MM.1S (cell line): ENCODE data around the gene ZNHIT2.

Source experiments
- DNase-seq: peaks from one replicate; pipeline ENCODE4 v3.0.0-alpha.2; 2015
- H2AFZ ChIP-seq: fragments of 300-600 bp; sonication (generic); 2 replicates; pipeline ENCODE4 v1.6.0; 2016; ENCODE audit warnings: antibody characterized with exemption, low read length
- H3F3A ChIP-seq: fragments of 300-600 bp; sonication (generic); 2 replicates; pipeline ENCODE4 v1.6.1; 2016; ENCODE audit warnings: mild to moderate bottlenecking, antibody characterized with exemption, low read length, moderate library complexity, mixed read lengths; ENCODE audit not compliant: insufficient read depth
- H3K27ac ChIP-seq: fragments of 300-600 bp; sonication (generic); 2 replicates; pipeline ENCODE4 v1.5.1; 2016; ENCODE audit warnings: mild to moderate bottlenecking, low read length
- H3K27me3 ChIP-seq: fragments of 300-600 bp; sonication (generic); replicated peaks from 2 replicates; pipeline ENCODE4 v1.6.0; 2016; ENCODE audit warnings: low read length; ENCODE audit not compliant: insufficient read depth
- H3K36me3 ChIP-seq: fragments of 300-600 bp; sonication (generic); replicated peaks from 2 replicates; pipeline ENCODE4 v1.6.1; 2016; ENCODE audit warnings: mild to moderate bottlenecking, low read length, mixed read lengths; ENCODE audit not compliant: insufficient read depth
- H3K4me1 ChIP-seq: fragments of 300-600 bp; sonication (generic); 2 replicates; pipeline ENCODE4 v1.6.1; 2016; ENCODE audit warnings: low read length, mixed read lengths
- H3K4me2 ChIP-seq: fragments of 300-600 bp; sonication (generic); 2 replicates; pipeline ENCODE4 v1.6.0; 2016; ENCODE audit warnings: low read depth, low read length
- H3K4me3 ChIP-seq: fragments of 300-600 bp; sonication (generic); 2 replicates; pipeline ENCODE4 v1.5.1; 2016; ENCODE audit warnings: low read length, mixed read lengths
- H3K79me2 ChIP-seq: fragments of 300-600 bp; sonication (generic); 2 replicates; pipeline ENCODE4 v1.6.1; 2016; ENCODE audit warnings: mixed run types, low read length, mixed read lengths
- H3K9ac ChIP-seq: fragments of 300-600 bp; sonication (generic); 2 replicates; pipeline ENCODE4 v1.6.1; 2016; ENCODE audit warnings: low read length, mixed read lengths
- H3K9me2 ChIP-seq: fragments of 300-600 bp; sonication (generic); replicated peaks from 2 replicates; pipeline ENCODE4 v1.6.1; 2016; ENCODE audit warnings: mild to moderate bottlenecking, low read length, mixed read lengths; ENCODE audit not compliant: insufficient read depth
- H3K9me3 ChIP-seq: fragments of 300-600 bp; sonication (generic); replicated peaks from 2 replicates; pipeline ENCODE4 v1.6.1; 2016; ENCODE audit warnings: mild to moderate bottlenecking, low read length, mixed read lengths; ENCODE audit not compliant: insufficient read depth
- H4K20me1 ChIP-seq: fragments of 300-600 bp; sonication (generic); 2 replicates; pipeline ENCODE4 v1.6.1; 2016; ENCODE audit warnings: mild to moderate bottlenecking, low read length, moderate library complexity, mixed read lengths; ENCODE audit not compliant: insufficient read depth
- CTCF ChIP-seq: fragments of 300-600 bp; sonication (generic); IDR thresholded peaks from 2 replicates; pipeline ENCODE4 v1.5.1; 2016; ENCODE audit warnings: antibody characterized with exemption, low read length, mixed read lengths
- EZH2 ChIP-seq: fragments of 300-600 bp; sonication (generic); optimal IDR thresholded peaks from 2 replicates; pipeline ENCODE3; 2017; ENCODE audit warnings: low read depth, mild to moderate bottlenecking, antibody characterized with exemption, low read length, mixed read lengths
- EZH2phosphoT487 ChIP-seq: fragments of 300-600 bp; sonication (generic); IDR thresholded peaks from 2 replicates; pipeline ENCODE4 v1.6.1; 2018; ENCODE audit warnings: antibody characterized with exemption, low read length

Gene ZNHIT2

DNA sequence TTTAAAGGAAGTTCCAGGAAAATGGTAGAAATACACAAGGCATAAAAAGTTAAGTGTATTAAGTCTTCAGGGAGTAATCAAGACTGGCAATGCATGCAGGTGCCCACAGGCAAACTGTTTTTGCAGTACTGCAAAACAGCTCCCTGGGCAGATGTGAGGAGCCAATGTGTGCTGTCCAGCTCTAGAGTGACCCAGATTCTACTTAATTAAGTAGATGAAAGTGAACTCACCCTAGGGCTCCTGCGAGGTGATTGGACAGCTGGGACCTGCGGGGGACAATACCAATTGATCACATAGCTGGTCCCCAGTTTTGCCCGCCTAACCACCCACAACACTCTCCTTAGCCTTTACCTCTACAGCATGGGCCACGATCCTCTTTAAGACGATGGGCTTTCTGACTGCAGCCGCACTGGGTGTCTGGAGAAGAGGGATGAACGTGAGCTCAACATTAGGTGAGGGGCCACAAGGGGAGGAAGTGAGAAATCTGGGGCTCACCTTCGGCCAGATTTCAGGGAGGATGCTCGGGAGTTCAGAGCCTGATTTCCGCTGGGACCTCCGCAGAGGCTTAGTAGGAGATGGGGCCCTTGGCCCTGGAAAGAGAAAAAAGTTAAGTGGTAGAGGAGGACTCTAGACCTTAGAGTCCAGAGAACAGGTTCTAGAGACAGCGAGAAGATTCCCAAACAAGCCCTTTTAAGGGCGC, 34.2 kb downstream of the ZNHIT2 start:
- Histone ChIP-seq H3K4me3 (peak overlapping the region; percentile 84), H3K79me2 (peaks cover 93% of the 10 kb centered on the region), H3K4me1 (peaks cover 57% of the 10 kb centered on the region), H3K9me2 (no peaks in the 10 kb centered on the region), H2AFZ (peak overlapping the region; percentile 71), H3K27me3 (no peaks in the 10 kb centered on the region), H3K27ac (peak overlapping the region; percentile 74), H3K9ac (peak overlapping the region; percentile 88), H4K20me1 (no peaks in the 10 kb centered on the region), H3K36me3 (peaks cover 3% of the 10 kb centered on the region; the same call in 1 of the 2 replicates), H3F3A (peaks cover 30% of the 10 kb centered on the region), H3K4me2 (peak overlapping the region; percentile 85), H3K9me3 (no peaks in the 10 kb centered on the region)
- DNase-seq = no peak
- TF ChIP-seq EZH2phosphoT487 = no peak
- TF ChIP-seq CTCF = no peak
- TF ChIP-seq EZH2 = no peak

DNA sequence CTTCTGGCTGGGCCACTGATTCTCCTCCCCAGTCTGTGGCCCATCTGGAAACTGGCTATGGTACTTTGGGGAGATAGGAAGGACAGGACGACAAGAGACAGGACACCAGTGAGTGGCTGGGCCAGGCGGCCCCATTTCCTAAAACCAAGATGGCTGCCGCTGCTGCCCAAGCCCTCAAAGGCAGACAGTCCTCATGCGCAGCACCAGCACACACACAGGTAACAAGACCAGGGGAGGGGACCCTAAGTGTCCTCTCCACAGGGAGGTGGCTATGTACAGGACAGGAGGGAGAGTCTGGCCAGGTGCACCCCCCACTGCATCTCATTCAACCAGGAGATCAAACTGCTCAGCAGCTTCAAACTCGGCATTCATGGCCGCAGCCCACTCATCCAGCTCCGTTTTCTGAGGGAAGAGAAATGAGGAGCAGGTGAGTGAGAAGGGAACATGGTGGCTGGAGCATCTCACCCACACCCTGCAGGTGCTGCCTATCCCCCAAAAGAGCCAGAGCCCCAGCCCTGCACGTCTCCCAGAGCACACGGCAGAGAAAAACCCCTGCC, 38.6 kb downstream of the ZNHIT2 start:
- TF ChIP-seq EZH2phosphoT487 = no peak
- no peak for TF ChIP-seq EZH2
- no peak for TF ChIP-seq CTCF
- Histone ChIP-seq H3K4me1 (peaks cover 30% of the 10 kb centered on the region), H3K4me2 (peak overlapping the region; percentile 12; the same call in 1 of the 2 replicates), H3K27ac (peak overlapping the region; percentile 37; the same call in 1 of the 2 replicates), H2AFZ (no peak overlapping the region), H3K27me3 (no peaks in the 10 kb centered on the region), H3K9ac (no peak overlapping the region), H3K9me3 (no peaks in the 10 kb centered on the region), H3K36me3 (0 out of 2 replicates have a peak, but pooled peaks cover 6% of the 10 kb centered on the region), H3K4me3 (no peak overlapping the region), H4K20me1 (no peaks in the 10 kb centered on the region), H3F3A (peaks cover 18% of the 10 kb centered on the region; the same call in 1 of the 2 replicates), H3K9me2 (no peaks in the 10 kb centered on the region), H3K79me2 (peaks cover 70% of the 10 kb centered on the region)
- no peak for DNase-seq

GRCh38 chr11:65078151-65078550, 39.4 kb downstream of the ZNHIT2 start:
- Histone ChIP-seq H3K4me1 (peaks cover 30% of the 10 kb centered on the region), H3K9me3 (no peaks in the 10 kb centered on the region), H3K4me3 (no peak overlapping the region), H4K20me1 (no peaks in the 10 kb centered on the region), H3K79me2 (peaks cover 63% of the 10 kb centered on the region), H3K4me2 (no peak overlapping the region), H3F3A (peaks cover 18% of the 10 kb centered on the region; the same call in 1 of the 2 replicates), H3K27ac (peak overlapping the region; percentile 37; the same call in 1 of the 2 replicates), H3K9ac (no peak overlapping the region), H3K36me3 (0 out of 2 replicates have a peak, but pooled peaks cover 6% of the 10 kb centered on the region), H2AFZ (no peak overlapping the region), H3K27me3 (no peaks in the 10 kb centered on the region), H3K9me2 (no peaks in the 10 kb centered on the region)
- TF ChIP-seq CTCF (peak; percentile 76), EZH2 (no peak), EZH2phosphoT487 (no peak)
- DNase-seq = peak; percentile 65
